HepG2 (cell line): ENCODE measurements around the gene ERMARD. TPM values are rescaled to one million over a fixed set of nuclear protein-coding genes. Genes with fewer than 3 reads are reported as not detected.

Experiments
- BCL3 ChIP-seq: sonication (generic); formaldehyde crosslinking; IDR thresholded peaks from 2 replicates; pipeline ENCODE4 v1.5.1; 2020; ENCODE audit warnings: mild to moderate bottlenecking, missing genetic modification reagents, moderate library complexity
- IKZF5 ChIP-seq: IDR thresholded peaks from 2 replicates; pipeline ENCODE4 v1.6.1; 2018; ENCODE audit warnings: missing genetic modification reagents, mild to moderate bottlenecking, missing compliant biosample characterization
- KDM5A ChIP-seq: fragments of 200-600 bp; sonication (generic); IDR thresholded peaks from 2 replicates; pipeline ENCODE4 v1.7.0; 2018; ENCODE audit warnings: antibody characterized with exemption, mild to moderate bottlenecking, low read length, borderline replicate concordance
- MTERF4 ChIP-seq: sonication (generic); formaldehyde crosslinking; IDR thresholded peaks from 2 replicates; pipeline ENCODE4 v1.8.0; 2023; ENCODE audit warnings: mild to moderate bottlenecking, missing genetic modification reagents
- NR3C1 ChIP-seq: sonication (generic); formaldehyde crosslinking; IDR thresholded peaks from 2 replicates; pipeline ENCODE4 v1.4.0; 2020; ENCODE audit warnings: missing genetic modification reagents
- POLR2AphosphoS2 ChIP-seq: IDR thresholded peaks from 2 replicates; pipeline ENCODE4 v1.6.1; 2011; ENCODE audit warnings: low read depth, low read length, improper control_type of control experiment
- PRDM15 ChIP-seq: sonication (generic); formaldehyde crosslinking; IDR thresholded peaks from 2 replicates; pipeline ENCODE4 v1.4.0; 2020; ENCODE audit warnings: missing genetic modification reagents
- SALL1 ChIP-seq: sonication (generic); formaldehyde crosslinking; IDR thresholded peaks from 2 replicates; pipeline ENCODE4 v1.8.0; 2022; ENCODE audit warnings: mild to moderate bottlenecking, missing genetic modification reagents
- SAP130 ChIP-seq: IDR thresholded peaks from 2 replicates; pipeline ENCODE4 v1.6.1; 2016; ENCODE audit warnings: low read depth
- SOX6 ChIP-seq, 2 experiments: fragments of 450-650 bp in 1 of 2; sonication (generic) in 1 of 2; formaldehyde crosslinking in 1 of 2; IDR thresholded peaks; 2 replicates each; pipeline versions ENCODE4 v1.4.0 to v1.6.1; 2017 to 2020; ENCODE audit warnings: antibody characterized with exemption in 1 of 2, mild to moderate bottlenecking in 1 of 2, missing genetic modification reagents in 1 of 2
- SRSF4 ChIP-seq: fragments of 200-400 bp; formaldehyde crosslinking; IDR thresholded peaks from one replicate; pipeline ENCODE4 v1.6.1; 2018; ENCODE audit warnings: mild to moderate bottlenecking, low read depth, low read length, moderate library complexity; ENCODE audit not compliant: poor library complexity, severe bottlenecking
- TSC22D2 ChIP-seq: sonication (generic); formaldehyde crosslinking; IDR thresholded peaks from 2 replicates; pipeline ENCODE4 v1.5.1; 2020; ENCODE audit warnings: missing genetic modification reagents, mild to moderate bottlenecking, borderline replicate concordance
- ZBTB42 ChIP-seq: sonication (generic); formaldehyde crosslinking; IDR thresholded peaks from 2 replicates; pipeline ENCODE4 v1.5.0; 2020; ENCODE audit warnings: mild to moderate bottlenecking, missing genetic modification reagents
- ZBTB7A ChIP-seq: sonication (generic); formaldehyde crosslinking; IDR thresholded peaks from 2 replicates; pipeline ENCODE4 v1.8.0; 2022; ENCODE audit warnings: mild to moderate bottlenecking, missing genetic modification reagents
- ZNF274 ChIP-seq: sonication (generic); formaldehyde crosslinking; IDR thresholded peaks from 2 replicates; pipeline ENCODE4 v1.5.1; 2020; ENCODE audit warnings: mild to moderate bottlenecking, missing genetic modification reagents
- ZNF382 ChIP-seq: sonication (generic); formaldehyde crosslinking; IDR thresholded peaks from 2 replicates; pipeline ENCODE4 v1.5.0; 2020; ENCODE audit warnings: missing genetic modification reagents, mild to moderate bottlenecking, borderline replicate concordance
- ZNF563 ChIP-seq: sonication (generic); formaldehyde crosslinking; IDR thresholded peaks from 2 replicates; pipeline ENCODE4 v1.8.0; 2022; ENCODE audit warnings: mild to moderate bottlenecking, moderate library complexity, missing genetic modification reagents
- polyA plus RNA-seq, 8 experiments: library from polyadenylated mRNA; depleted of rRNA in 3 of 8; stranded (reverse) in 7 of 8; unstranded in 1 of 8; fragments of >200 nt; fragmentation: Illumina TruSeq in 4 of 8; extraction: Trizol in 4 of 8; gene quantifications; 2 replicates each; pipeline versions ENCODE4 v1.2.1 to v1.2.3, GENCODE V29; 2011 to 2016; ENCODE audit warnings: low read depth in 4 of 8, missing spikeins in 1 of 8, mixed read lengths in 1 of 8; ENCODE audit not compliant: insufficient read depth in 1 of 8
- total RNA-seq, 5 experiments: library from RNA; depleted of rRNA; stranded (reverse); fragments of >200 nt; fragmentation: Illumina TruSeq; extraction: Trizol; gene quantifications; 2 replicates each; pipeline ENCODE4 v1.2.3, GENCODE V29; 2016; ENCODE audit warnings: low read depth in 1 of 5
- TF ChIP-seq, protein P1 (sequence below): sonication (generic); formaldehyde crosslinking; IDR thresholded peaks from 2 replicates; pipeline ENCODE4 v1.5.1; 2020; ENCODE audit warnings: missing genetic modification reagents, mild to moderate bottlenecking, borderline replicate concordance

Gene ERMARD
- total and polyA plus RNA-seq, 2 of the 13 experiments (the other 11 are each of a cell fraction or from before 2014, with no cell fraction given), result 8.8 to 10.7 TPM

- peak; percentile 45; the same call in 1 of the 2 replicates for TF ChIP-seq PRDM15 (CRISPR knock-in tag)
- peak; percentile 72 for TF ChIP-seq IKZF5 (CRISPR knock-in tag)
- no peak for TF ChIP-seq POLR2AphosphoS2
- no peak for TF ChIP-seq NR3C1
- TF ChIP-seq SRSF4, result no peak
- TF ChIP-seq ZBTB42 (CRISPR knock-in tag), result 0 out of 2 replicates have a peak, but pooled peaks have one; percentile 67
- TF ChIP-seq ZBTB7A (CRISPR knock-in tag), result 0 out of 2 replicates have a peak, but pooled peaks have one; percentile 69
- TF ChIP-seq, protein P1, sequence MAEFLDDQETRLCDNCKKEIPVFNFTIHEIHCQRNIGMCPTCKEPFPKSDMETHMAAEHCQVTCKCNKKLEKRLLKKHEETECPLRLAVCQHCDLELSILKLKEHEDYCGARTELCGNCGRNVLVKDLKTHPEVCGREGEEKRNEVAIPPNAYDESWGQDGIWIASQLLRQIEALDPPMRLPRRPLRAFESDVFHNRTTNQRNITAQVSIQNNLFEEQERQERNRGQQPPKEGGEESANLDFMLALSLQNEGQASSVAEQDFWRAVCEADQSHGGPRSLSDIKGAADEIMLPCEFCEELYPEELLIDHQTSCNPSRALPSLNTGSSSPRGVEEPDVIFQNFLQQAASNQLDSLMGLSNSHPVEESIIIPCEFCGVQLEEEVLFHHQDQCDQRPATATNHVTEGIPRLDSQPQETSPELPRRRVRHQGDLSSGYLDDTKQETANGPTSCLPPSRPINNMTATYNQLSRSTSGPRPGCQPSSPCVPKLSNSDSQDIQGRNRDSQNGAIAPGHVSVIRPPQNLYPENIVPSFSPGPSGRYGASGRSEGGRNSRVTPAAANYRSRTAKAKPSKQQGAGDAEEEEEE (CRISPR knock-in tag), result no peak
- peak; percentile 61; the same call in 1 of the 2 replicates for TF ChIP-seq ZNF563
- TF ChIP-seq KDM5A, result no peak
- TF ChIP-seq BCL3 (CRISPR knock-in tag), result 0 out of 2 replicates have a peak, but pooled peaks have one; percentile 42
- no peak for TF ChIP-seq SOX6 (IDR thresholded peaks at IDR 0.05)
- peak; percentile 91 for TF ChIP-seq SOX6 (CRISPR knock-in tag; IDR thresholded peaks at IDR 0.05)
- TF ChIP-seq TSC22D2 (CRISPR knock-in tag), result no peak
- no peak for TF ChIP-seq ZNF382 (CRISPR knock-in tag)
- TF ChIP-seq SALL1 (CRISPR knock-in tag), result peak; percentile 90
- peak; percentile 72 for TF ChIP-seq ZNF274 (CRISPR knock-in tag)
- TF ChIP-seq SAP130 (CRISPR knock-in tag), result peak; percentile 78; the same call in 1 of the 2 replicates
- peak; percentile 91; the same call in 1 of the 2 replicates for TF ChIP-seq MTERF4
Observed at GRCh38 chr6:169800668-169801395, 49.4 kb downstream of the ERMARD start (continued).
